Osteocyte (in vitro differentiated cells): ENCODE results near the gene TMEM168. TPM values are rescaled to one million over a fixed set of nuclear protein-coding genes. Genes with fewer than 3 reads are reported as not detected.
"Not testable (repeated sequence)": the region's sequence is repeated elsewhere in the genome, so short reads cannot be mapped to it uniquely, and the experiment has no call there.

ENCODE experiments used
- DNase-seq: peaks from one replicate; pipeline ENCODE4 v3.0.0; 2021; ENCODE audit warnings: mixed read lengths; ENCODE audit not compliant: unreplicated experiment; ENCODE audit errors: extremely low spot score
- H3K27ac Mint-ChIP-seq: one replicate; pipeline ENCODE4 v1.8.0; 2021; ENCODE audit warnings: mild to moderate bottlenecking, mixed read lengths; ENCODE audit not compliant: unreplicated experiment
- H3K27me3 Mint-ChIP-seq: one replicate; pipeline ENCODE4 v1.8.0; 2021; ENCODE audit warnings: mixed read lengths; ENCODE audit not compliant: unreplicated experiment
- H3K36me3 Mint-ChIP-seq: one replicate; pipeline ENCODE4 v1.8.0; 2021; ENCODE audit warnings: mixed read lengths; ENCODE audit not compliant: unreplicated experiment
- H3K4me1 Mint-ChIP-seq: one replicate; pipeline ENCODE4 v1.8.0; 2021; ENCODE audit warnings: mixed read lengths; ENCODE audit not compliant: unreplicated experiment
- H3K4me3 Mint-ChIP-seq: one replicate; pipeline ENCODE4 v1.8.0; 2021; ENCODE audit warnings: mild to moderate bottlenecking, moderate library complexity, mixed read lengths; ENCODE audit not compliant: unreplicated experiment
- H3K9me3 Mint-ChIP-seq: one replicate; pipeline ENCODE4 v1.8.0; 2021; ENCODE audit warnings: mixed read lengths; ENCODE audit not compliant: unreplicated experiment
- CTCF ChIP-seq: fragments of 200-600 bp; sonication (generic); IDR thresholded peaks from 2 replicates; pipeline ENCODE4 v1.5.0; 2021; ENCODE audit warnings: antibody characterized with exemption, mild to moderate bottlenecking, moderate library complexity
- total RNA-seq: library from RNA; stranded (reverse); gene quantifications from 2 replicates; pipeline ENCODE4 v1.2.1, GENCODE V29; 2021

The TMEM168 gene
- total RNA-seq, 1 donor from 2014 or later, result 21.7 TPM

DNA sequence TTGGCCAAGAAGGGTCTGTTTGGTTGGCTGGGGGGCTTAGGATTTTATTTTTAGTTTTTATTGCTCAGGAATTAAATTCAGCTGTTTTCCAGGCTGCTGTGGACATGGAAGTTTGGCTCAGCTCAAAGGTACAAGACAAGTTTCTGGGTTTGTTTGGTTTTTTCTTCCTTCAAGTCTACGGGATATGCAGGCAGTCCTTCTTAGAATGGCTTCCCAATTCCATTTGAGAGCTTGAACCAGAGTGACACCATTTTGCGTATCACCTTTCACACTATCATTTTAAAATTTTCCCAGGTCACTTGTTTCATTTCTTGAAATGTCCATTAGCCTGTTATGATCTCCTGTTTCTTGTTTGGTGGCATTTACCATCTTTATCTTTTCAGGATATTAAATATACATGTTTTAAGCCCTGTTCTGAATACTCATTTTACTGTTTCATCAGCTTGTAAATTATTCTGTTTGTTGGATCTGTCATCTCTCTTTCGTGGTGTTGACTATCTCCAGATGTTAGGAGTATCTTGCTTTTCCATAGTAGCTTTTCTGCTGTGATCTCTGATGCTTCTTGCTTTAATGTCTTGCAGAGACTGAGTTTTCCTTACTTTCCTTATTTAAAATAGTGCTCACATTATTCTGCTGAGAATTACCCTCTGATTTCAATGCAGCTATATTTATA, 9.4 kb upstream of the TMEM168 start:
- no peaks in the 10 kb centered on the region for H3K4me1 Mint-ChIP-seq
- no peak overlapping the region for H3K4me3 Mint-ChIP-seq
- H3K36me3 Mint-ChIP-seq, result no peaks in the 10 kb centered on the region
- H3K27ac Mint-ChIP-seq, result no peak overlapping the region
- H3K27me3 Mint-ChIP-seq, result no peaks in the 10 kb centered on the region
- no peak for TF ChIP-seq CTCF
- no peak for DNase-seq
- no peaks in the 10 kb centered on the region for H3K9me3 Mint-ChIP-seq

DNA sequence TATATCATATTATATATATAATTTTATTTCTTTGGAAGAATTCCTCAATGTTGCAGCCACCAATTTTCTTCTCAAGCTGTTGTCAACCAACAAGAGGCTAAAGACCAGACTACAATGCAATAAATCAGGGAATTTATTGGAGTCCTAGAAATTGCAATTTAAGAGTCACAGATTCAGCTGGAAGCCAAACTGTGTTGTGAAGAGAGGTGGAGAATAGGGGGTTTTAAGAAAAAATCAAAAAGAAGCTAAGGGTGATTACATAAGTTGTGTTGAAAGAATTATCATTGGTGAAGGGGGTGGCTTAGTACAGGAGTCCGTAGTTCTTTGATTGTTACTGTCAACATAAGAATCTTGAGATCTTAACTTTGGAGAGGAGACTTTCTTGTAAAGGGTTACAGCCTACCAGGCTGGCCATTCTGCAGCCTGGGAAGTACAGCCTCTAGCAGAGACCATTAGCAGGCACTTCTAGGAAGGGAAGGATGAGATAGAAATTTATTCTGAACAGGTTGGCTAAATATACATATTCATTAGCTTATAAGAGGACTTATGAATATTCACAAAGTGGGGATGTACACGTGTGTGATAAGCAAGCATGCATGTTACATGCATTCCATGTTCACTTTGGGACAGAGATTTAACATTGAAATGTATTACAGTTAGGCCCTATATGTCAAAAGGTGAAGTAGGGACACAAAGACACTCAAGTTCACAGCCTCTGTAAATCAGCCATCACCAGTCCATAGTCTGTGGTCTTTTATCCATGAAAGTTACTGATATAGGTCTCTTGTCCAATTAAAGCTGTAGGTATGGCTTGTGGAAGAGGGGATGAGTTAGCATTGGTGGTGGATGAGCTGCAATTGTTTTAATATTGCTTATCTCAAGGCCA, 8.3 kb upstream of the TMEM168 start:
- H3K4me3 Mint-ChIP-seq, result no peak overlapping the region
- no peaks in the 10 kb centered on the region for H3K9me3 Mint-ChIP-seq
- TF ChIP-seq CTCF, result no peak

GRCh38 chr7:112796552-112796951, 6.4 kb upstream of the TMEM168 start:
- H3K36me3 Mint-ChIP-seq, H3K4me3 Mint-ChIP-seq, H3K4me1 Mint-ChIP-seq, H3K9me3 Mint-ChIP-seq, H3K27me3 Mint-ChIP-seq, H3K27ac Mint-ChIP-seq, DNase-seq: not testable (repeated sequence)

More for the DNA sequence above, 8.3 kb upstream of the TMEM168 start:
- no peaks in the 10 kb centered on the region for H3K27me3 Mint-ChIP-seq
- no peaks in the 10 kb centered on the region for H3K4me1 Mint-ChIP-seq
- H3K27ac Mint-ChIP-seq, result no peak overlapping the region
- no peaks in the 10 kb centered on the region for H3K36me3 Mint-ChIP-seq
- DNase-seq, result no peak

- no peak overlapping the region for H3K4me3 Mint-ChIP-seq
- TF ChIP-seq CTCF, result no peak
- DNase-seq, result no peak
These were observed 2.2 kb upstream of the TMEM168 start for GRCh38 chr7:112792441-112792840.

GRCh38 chr7:112791465-112792168, 1.4 kb upstream of the TMEM168 start:
- DNase-seq, result no peak
- H3K27ac Mint-ChIP-seq, result no peak overlapping the region
- H3K27me3 Mint-ChIP-seq, result no peaks in the 10 kb centered on the region
- H3K9me3 Mint-ChIP-seq, result no peaks in the 10 kb centered on the region
- H3K4me1 Mint-ChIP-seq, result peaks cover 19% of the 10 kb centered on the region
- no peak overlapping the region for H3K4me3 Mint-ChIP-seq
- no peak for TF ChIP-seq CTCF
- peaks cover 3% of the 10 kb centered on the region for H3K36me3 Mint-ChIP-seq

More at GRCh38 chr7:112792441-112792840, 2.2 kb upstream of the TMEM168 start:
- Mint-ChIP-seq H3K27me3 (no peaks in the 10 kb centered on the region), H3K4me1 (peaks cover 19% of the 10 kb centered on the region), H3K36me3 (peaks cover 3% of the 10 kb centered on the region), H3K27ac (no peak overlapping the region), H3K9me3 (no peaks in the 10 kb centered on the region)
